Mesothelial cell of epicardium (in vitro differentiated cells): ENCODE results near the gene CKLF. TPM values are rescaled to one million over a fixed set of nuclear protein-coding genes. Genes with fewer than 3 reads are reported as not detected.

Experiments
- DNase-seq, 2 experiments: peaks; one replicate each; pipeline ENCODE4 v3.0.0; 2021; ENCODE audit warnings: low spot score in 2 of 2; ENCODE audit not compliant: unreplicated experiment in 2 of 2
- H3K27ac Mint-ChIP-seq: 2 replicates; pipeline ENCODE4 v1.8.0; 2021; ENCODE audit warnings: mixed read lengths
- H3K27me3 Mint-ChIP-seq: 2 replicates; pipeline ENCODE4 v1.8.0; 2021; ENCODE audit warnings: low read depth, mixed read lengths
- H3K36me3 Mint-ChIP-seq: 2 replicates; pipeline ENCODE4 v1.8.0; 2021; ENCODE audit warnings: mixed read lengths
- H3K4me1 Mint-ChIP-seq: 2 replicates; pipeline ENCODE4 v1.8.0; 2021; ENCODE audit warnings: mixed read lengths
- H3K4me3 Mint-ChIP-seq: 2 replicates; pipeline ENCODE4 v1.8.0; 2021; ENCODE audit warnings: mild to moderate bottlenecking, moderate library complexity, mixed read lengths
- H3K9me3 Mint-ChIP-seq: 2 replicates; pipeline ENCODE4 v1.8.0; 2021; ENCODE audit warnings: mixed read lengths
- total RNA-seq: library from RNA; stranded (reverse); gene quantifications from 3 replicates; pipeline ENCODE4 v1.2.1, GENCODE V29; 2021
- TF ChIP-seq, protein P1 (sequence below): fragments of 200-600 bp; sonication (generic); IDR thresholded peaks from one replicate; pipeline ENCODE4 v1.5.0; 2021; ENCODE audit warnings: antibody characterized with exemption; ENCODE audit not compliant: unreplicated experiment

The CKLF gene
- total RNA-seq, 1 donor from 2014 or later: 31.1 TPM

DNA sequence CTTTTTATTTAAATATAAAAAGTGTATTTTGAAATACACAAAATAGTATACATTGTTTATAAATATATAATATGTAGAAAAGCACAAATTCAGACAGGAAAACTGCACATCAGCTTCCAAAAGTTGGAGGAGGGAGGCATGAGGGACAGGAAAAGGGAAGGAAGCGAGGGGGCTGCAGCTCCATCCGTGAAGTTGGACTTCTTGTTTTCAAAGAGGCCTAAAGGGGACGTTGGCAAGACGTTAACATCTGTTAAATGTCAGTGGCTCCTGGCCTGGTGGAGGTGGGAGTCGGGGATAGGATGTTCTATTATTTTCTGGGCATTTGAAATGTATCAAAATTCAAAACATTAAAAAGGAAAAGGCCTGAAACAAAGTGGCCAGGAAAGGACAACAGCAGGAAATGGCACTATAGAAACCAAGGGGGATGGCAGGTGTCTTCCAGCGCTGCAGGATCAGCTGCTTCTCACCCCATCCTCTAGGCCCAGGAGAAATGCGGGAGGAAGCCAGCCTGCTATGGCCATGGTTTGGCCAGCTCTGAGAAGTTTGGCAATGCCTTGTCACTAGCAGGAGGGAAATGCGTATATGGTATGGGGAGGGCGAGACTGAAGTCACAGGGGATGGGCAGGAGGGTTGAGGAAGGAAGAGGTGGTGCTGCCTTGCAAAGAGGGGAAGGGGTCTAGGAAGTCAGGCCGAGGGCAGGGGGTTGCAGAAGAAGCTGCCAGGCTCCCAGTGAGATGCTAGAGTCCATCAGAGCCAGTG, 33.3 kb downstream of the CKLF start:
- TF ChIP-seq, protein P1, sequence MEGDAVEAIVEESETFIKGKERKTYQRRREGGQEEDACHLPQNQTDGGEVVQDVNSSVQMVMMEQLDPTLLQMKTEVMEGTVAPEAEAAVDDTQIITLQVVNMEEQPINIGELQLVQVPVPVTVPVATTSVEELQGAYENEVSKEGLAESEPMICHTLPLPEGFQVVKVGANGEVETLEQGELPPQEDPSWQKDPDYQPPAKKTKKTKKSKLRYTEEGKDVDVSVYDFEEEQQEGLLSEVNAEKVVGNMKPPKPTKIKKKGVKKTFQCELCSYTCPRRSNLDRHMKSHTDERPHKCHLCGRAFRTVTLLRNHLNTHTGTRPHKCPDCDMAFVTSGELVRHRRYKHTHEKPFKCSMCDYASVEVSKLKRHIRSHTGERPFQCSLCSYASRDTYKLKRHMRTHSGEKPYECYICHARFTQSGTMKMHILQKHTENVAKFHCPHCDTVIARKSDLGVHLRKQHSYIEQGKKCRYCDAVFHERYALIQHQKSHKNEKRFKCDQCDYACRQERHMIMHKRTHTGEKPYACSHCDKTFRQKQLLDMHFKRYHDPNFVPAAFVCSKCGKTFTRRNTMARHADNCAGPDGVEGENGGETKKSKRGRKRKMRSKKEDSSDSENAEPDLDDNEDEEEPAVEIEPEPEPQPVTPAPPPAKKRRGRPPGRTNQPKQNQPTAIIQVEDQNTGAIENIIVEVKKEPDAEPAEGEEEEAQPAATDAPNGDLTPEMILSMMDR: no peak
- H3K36me3 Mint-ChIP-seq: no peaks in the 10 kb centered on the region
- no peak for DNase-seq
- H3K4me3 Mint-ChIP-seq: no peak overlapping the region
- no peaks in the 10 kb centered on the region for H3K9me3 Mint-ChIP-seq
- H3K4me1 Mint-ChIP-seq: peaks cover 17% of the 10 kb centered on the region
- H3K27ac Mint-ChIP-seq: no peak overlapping the region
- H3K27me3 Mint-ChIP-seq: no peaks in the 10 kb centered on the region

DNA sequence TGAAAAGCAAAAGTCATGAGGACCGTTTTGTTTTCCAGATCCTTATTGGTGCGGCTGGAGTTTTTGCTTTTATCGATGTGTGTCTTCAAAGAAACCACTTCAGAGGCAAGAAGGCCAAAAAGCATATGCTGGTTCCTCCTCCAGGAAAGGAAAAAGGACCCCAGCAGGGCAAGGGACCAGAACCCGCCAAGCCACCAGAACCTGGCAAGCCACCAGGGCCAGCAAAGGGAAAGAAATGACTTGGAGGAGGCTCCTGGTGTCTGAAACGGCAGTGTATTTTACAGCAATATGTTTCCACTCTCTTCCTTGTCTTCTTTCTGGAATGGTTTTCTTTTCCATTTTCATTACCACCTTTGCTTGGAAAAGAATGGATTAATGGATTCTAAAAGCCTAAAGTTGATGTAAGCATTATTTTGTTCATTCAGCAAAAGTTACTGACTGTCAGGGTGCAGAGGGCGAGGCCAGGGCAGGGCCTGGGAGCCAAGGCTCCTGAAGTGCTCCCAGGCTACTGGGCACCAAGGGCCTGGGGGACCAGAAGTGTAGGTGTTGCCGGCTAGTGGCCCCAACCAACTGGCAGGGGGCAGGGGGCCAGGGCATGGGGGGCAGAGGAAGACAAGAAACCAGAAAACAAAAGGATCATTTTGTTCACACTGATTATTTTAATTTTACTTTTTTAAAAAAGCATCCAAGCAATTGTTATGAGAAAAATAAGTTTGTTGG, 35.7 kb downstream of the CKLF start:
- TF ChIP-seq, protein P1: no peak
- Mint-ChIP-seq H3K36me3 (no peaks in the 10 kb centered on the region), H3K4me1 (peaks cover 6% of the 10 kb centered on the region), H3K9me3 (no peaks in the 10 kb centered on the region), H3K27ac (no peak overlapping the region), H3K4me3 (no peak overlapping the region), H3K27me3 (no peaks in the 10 kb centered on the region)
- no peak for DNase-seq

DNA sequence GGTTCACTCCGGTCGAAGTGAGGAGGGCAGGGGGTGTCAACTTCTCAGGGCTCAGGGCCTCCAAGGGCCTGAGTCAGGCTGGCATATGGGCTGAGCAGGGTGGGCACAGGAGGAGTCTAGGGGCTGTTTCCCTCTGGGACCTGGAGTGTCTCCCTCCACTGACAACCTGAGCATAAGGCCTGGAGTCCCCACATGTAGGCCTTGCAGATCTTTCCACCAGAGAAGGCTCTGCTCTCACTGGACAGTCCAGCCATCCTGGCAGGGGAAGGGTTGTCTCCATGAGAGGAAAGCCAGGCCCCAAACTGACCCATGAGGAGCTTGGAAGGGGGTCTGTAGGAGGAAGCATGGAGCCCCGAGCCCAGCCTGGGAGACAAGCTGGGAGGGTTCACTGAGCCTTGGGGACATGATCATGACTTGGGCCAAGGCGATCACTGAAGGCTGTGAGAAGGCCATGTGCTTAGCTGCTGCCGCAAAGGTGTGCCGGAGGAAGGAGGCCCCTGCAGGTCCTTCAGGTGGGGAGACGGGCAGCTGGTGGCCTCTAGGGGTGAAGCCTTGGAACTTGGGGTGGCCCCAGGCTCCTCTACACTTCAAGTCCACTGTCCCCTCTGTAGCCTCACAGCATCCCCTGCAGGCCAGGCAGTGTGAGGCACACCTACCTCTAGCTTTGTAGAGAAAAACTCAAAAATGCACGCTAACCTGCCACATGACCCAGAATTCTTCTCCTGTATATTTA, 36.8 kb downstream of the CKLF start:
- DNase-seq: no peak
- Mint-ChIP-seq H3K27me3 (no peaks in the 10 kb centered on the region), H3K4me1 (peaks cover 6% of the 10 kb centered on the region), H3K36me3 (no peaks in the 10 kb centered on the region), H3K4me3 (no peak overlapping the region), H3K27ac (no peak overlapping the region), H3K9me3 (no peaks in the 10 kb centered on the region)
- TF ChIP-seq, protein P1: no peak

DNA sequence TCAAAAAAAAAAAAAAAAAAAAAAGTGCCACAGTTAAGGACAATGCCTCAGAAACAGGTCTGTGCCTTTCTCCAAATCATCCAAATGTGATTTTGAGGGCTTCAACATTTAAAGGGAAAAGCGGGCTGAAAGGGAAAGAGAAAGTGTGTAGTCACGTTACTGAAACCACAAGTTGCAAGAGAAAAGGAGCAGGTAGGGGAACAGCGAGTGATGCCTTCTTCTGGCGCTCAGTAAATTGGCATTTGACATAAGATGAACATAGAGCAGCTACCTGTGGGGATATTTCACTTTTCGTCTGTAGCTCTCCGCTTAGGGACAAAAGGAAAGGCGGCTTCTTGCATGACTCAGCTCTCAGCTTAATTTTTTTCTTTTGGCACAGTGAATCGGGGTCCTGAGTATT, 37.9 kb downstream of the CKLF start:
- peaks cover 6% of the 10 kb centered on the region for H3K4me1 Mint-ChIP-seq
- H3K36me3 Mint-ChIP-seq: no peaks in the 10 kb centered on the region
- no peak overlapping the region for H3K4me3 Mint-ChIP-seq
- H3K27me3 Mint-ChIP-seq: no peaks in the 10 kb centered on the region
- DNase-seq: no peak
- TF ChIP-seq, protein P1: no peak
- H3K9me3 Mint-ChIP-seq: no peaks in the 10 kb centered on the region
- H3K27ac Mint-ChIP-seq: no peak overlapping the region

DNA sequence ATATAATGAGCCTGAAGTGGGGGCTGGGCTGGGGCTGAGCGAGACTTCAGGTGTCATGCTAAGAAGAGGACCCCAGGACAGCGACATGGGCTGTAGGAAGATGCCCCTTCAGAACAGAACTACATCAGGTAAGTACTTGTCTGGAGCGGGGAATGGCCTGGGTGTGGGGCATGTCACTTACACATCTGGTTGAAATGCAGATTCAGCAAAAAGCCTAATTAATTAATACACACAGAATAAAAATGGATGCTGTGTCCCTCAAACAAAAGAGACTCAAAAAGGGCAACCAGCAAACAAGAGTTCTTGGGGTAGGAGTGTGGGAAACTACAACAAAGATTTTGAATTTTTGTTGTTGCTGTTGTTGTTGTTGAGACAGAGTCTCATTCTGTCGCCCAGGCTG, 38.6 kb downstream of the CKLF start:
- DNase-seq: no peak
- Mint-ChIP-seq H3K27me3 (no peaks in the 10 kb centered on the region), H3K27ac (no peak overlapping the region), H3K4me3 (no peak overlapping the region), H3K4me1 (peaks cover 2% of the 10 kb centered on the region), H3K36me3 (no peaks in the 10 kb centered on the region), H3K9me3 (no peaks in the 10 kb centered on the region)
- TF ChIP-seq, protein P1: no peak
